AG09319 (cell line): ENCODE results near the gene ULK2.

ENCODE experiments used
- DNase-seq: peaks from one replicate; pipeline ENCODE4 v3.0.0-alpha.2; 2010; ENCODE audit warnings: low read depth; ENCODE audit errors: extremely low read depth
- CTCF ChIP-seq: IDR thresholded peaks from 2 replicates; pipeline ENCODE4 v1.5.1; 2011; ENCODE audit warnings: low read depth, mild to moderate bottlenecking, inconsistent platforms, low read length, moderate library complexity

The ULK2 gene

GRCh38 chr17:19773534-19773933, 94.2 kb downstream of the ULK2 start:
- no peak for DNase-seq
- TF ChIP-seq CTCF, result no peak

GRCh38 chr17:19771971-19772630, 95.6 kb downstream of the ULK2 start:
- TF ChIP-seq CTCF, result no peak
- no peak for DNase-seq

- TF ChIP-seq CTCF, result no peak
- no peak for DNase-seq
These were observed 96.6 kb downstream of the ULK2 start for GRCh38 chr17:19770985-19771735.

- DNase-seq, result peak; percentile 23
- TF ChIP-seq CTCF, result no peak
These were observed 97.6 kb downstream of the ULK2 start for GRCh38 chr17:19769946-19770652.

- DNase-seq, result no peak
These were observed 99.5 kb downstream of the ULK2 start for GRCh38 chr17:19768046-19768782.

More at GRCh38 chr17:19768046-19768782, 99.5 kb downstream of the ULK2 start:
- TF ChIP-seq CTCF, result no peak
